AG04450 (cell line): Measurements from ENCODE around the gene RGCC. TPM values are rescaled to one million over a fixed set of nuclear protein-coding genes. Genes with fewer than 3 reads are reported as not detected.

Source experiments
- CTCF ChIA-PET: fragments of 300-600, 350-600 bp; formaldehyde crosslinking; extraction: SDS; loops from one replicate; lab custom pipeline; 2022; ENCODE audit warnings: antibody characterized with exemption, inconsistent platforms; lab: Charles Lee
- POLR2A ChIA-PET: fragments of 350-600 bp; formaldehyde crosslinking; extraction: SDS; loops from one replicate; lab custom pipeline; 2021; ENCODE audit warnings: antibody characterized with exemption, inconsistent platforms; lab: Yijun Ruan, JAX
- DNase-seq: peaks from one replicate; pipeline ENCODE4 v3.0.0-alpha.2; 2011; ENCODE audit warnings: low read depth, low spot score
- H3K27ac ChIP-seq: one replicate; pipeline ENCODE4 v1.5.1; 2012; ENCODE audit warnings: low read depth, low read length, control low read depth
- H3K27me3 ChIP-seq: one replicate; pipeline ENCODE4 v1.6.0; 2012; ENCODE audit warnings: low read length; ENCODE audit not compliant: control insufficient read depth, insufficient read depth
- H3K4me3 ChIP-seq: 2 replicates; pipeline ENCODE4 v1.5.1; 2011; ENCODE audit warnings: mild to moderate bottlenecking, low read depth, low read length, control low read depth
- H3K9me3 ChIP-seq: 2 replicates; pipeline ENCODE4 v1.5.1; 2012; ENCODE audit warnings: low read length; ENCODE audit not compliant: control insufficient read depth, insufficient read depth
- polyA minus RNA-seq: library from RNA; depleted of rRNA, polyadenylated mRNA; stranded (reverse); fragments of >200 nt; gene quantifications from 2 replicates; pipeline ENCODE4 v1.2.3, GENCODE V29; 2011; rRNA and poly(A)+ RNA removed
- polyA plus RNA-seq: library from polyadenylated mRNA; depleted of rRNA; stranded (reverse); fragments of >200 nt; gene quantifications from 2 replicates; pipeline ENCODE4 v1.2.3, GENCODE V29; 2011; rRNA removed
- TF ChIP-seq, protein P1 (sequence below): IDR thresholded peaks from 2 replicates; pipeline ENCODE4 v1.5.1; 2011; ENCODE audit warnings: low read depth, low read length, control low read depth, inconsistent platforms

RGCC gene
- 141 TPM in 2 replicates for polyA plus RNA-seq
- polyA minus RNA-seq, result 32.8 and 38.8 TPM in 2 replicates

- no peak for DNase-seq
- TF ChIP-seq, protein P1, sequence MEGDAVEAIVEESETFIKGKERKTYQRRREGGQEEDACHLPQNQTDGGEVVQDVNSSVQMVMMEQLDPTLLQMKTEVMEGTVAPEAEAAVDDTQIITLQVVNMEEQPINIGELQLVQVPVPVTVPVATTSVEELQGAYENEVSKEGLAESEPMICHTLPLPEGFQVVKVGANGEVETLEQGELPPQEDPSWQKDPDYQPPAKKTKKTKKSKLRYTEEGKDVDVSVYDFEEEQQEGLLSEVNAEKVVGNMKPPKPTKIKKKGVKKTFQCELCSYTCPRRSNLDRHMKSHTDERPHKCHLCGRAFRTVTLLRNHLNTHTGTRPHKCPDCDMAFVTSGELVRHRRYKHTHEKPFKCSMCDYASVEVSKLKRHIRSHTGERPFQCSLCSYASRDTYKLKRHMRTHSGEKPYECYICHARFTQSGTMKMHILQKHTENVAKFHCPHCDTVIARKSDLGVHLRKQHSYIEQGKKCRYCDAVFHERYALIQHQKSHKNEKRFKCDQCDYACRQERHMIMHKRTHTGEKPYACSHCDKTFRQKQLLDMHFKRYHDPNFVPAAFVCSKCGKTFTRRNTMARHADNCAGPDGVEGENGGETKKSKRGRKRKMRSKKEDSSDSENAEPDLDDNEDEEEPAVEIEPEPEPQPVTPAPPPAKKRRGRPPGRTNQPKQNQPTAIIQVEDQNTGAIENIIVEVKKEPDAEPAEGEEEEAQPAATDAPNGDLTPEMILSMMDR, result no peak
- peaks cover 4% of the 10 kb centered on the region; the same call in 1 of the 2 replicates for H3K9me3 ChIP-seq
- peak within 1 kb of the TSS; percentile 84 for H3K4me3 ChIP-seq
- no peak within 1 kb of the TSS for H3K27ac ChIP-seq
- CTCF ChIA-PET, result interaction anchor here (4.3 kb wide), 1 partner anchor 194 kb away, joined by 93 read pairs; no protein-coding TSS in a partner anchor
- H3K27me3 ChIP-seq, result peaks cover 20% of the 10 kb centered on the region
- POLR2A ChIA-PET, result interaction anchor here (0.6 to 0.9 kb wide), 3 partner anchors 37 to 201 kb away, joined by 3 to 5 read pairs (median 4); no protein-coding TSS in a partner anchor
These were observed at the start of gene RGCC for GRCh38 chr13:41456768-41457588. TSS of gene RGCC (plus strand) at chr13:41457550. CDS start at chr13:41457708, 158 bp downstream.

DNA sequence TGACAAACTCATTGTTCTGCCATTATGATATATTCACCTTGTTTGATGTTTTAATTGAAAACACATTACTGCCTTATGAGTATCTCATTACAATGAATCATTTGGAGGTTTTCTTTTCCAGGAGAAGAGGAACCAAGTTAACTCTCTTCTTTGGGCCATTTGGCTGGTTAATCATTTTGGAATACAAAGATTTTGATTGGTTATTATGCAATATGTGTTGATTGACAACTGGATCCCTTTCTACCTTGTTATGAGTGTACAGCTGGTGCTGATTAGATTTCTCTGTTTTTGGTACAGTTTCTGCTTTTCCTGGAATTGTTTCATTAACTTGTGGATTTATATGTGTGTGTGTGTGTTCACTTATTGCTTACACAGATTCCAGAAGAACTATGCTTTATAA lies 49.2 kb upstream of the RGCC start:
- H3K27me3 ChIP-seq, result no peaks in the 10 kb centered on the region
- H3K27ac ChIP-seq, result no peak overlapping the region
- TF ChIP-seq, protein P1, result no peak
- no peak overlapping the region for H3K4me3 ChIP-seq
- no peak for DNase-seq
- CTCF ChIA-PET, result no interaction called here
- POLR2A ChIA-PET, result no interaction called here
- H3K9me3 ChIP-seq, result no peaks in the 10 kb centered on the region

GRCh38 chr13:41408746-41409145 lies 48.6 kb upstream of the RGCC start:
- H3K27ac ChIP-seq, result no peak overlapping the region
- no peak overlapping the region for H3K4me3 ChIP-seq
- CTCF ChIA-PET, result interaction anchor here (0.7 kb wide), 2 partner anchors 244 to 534 kb away, joined by 4 to 7 read pairs; no protein-coding TSS in a partner anchor
- POLR2A ChIA-PET, result no interaction called here
- H3K9me3 ChIP-seq, result no peaks in the 10 kb centered on the region
- H3K27me3 ChIP-seq, result no peaks in the 10 kb centered on the region
- TF ChIP-seq, protein P1, result no peak
- DNase-seq, result no peak

- CTCF ChIA-PET, result interaction anchor here (2.9 kb wide), 1 partner anchor 243 kb away, joined by 32 read pairs; no protein-coding TSS in a partner anchor
- POLR2A ChIA-PET, result no interaction called here
- TF ChIP-seq, protein P1, result no peak
- DNase-seq, result no peak
- Histone ChIP-seq H3K27ac (no peak overlapping the region), H3K4me3 (no peak overlapping the region), H3K27me3 (no peaks in the 10 kb centered on the region), H3K9me3 (no peaks in the 10 kb centered on the region)
These were observed 47.7 kb upstream of the RGCC start for GRCh38 chr13:41409611-41410010.

DNA sequence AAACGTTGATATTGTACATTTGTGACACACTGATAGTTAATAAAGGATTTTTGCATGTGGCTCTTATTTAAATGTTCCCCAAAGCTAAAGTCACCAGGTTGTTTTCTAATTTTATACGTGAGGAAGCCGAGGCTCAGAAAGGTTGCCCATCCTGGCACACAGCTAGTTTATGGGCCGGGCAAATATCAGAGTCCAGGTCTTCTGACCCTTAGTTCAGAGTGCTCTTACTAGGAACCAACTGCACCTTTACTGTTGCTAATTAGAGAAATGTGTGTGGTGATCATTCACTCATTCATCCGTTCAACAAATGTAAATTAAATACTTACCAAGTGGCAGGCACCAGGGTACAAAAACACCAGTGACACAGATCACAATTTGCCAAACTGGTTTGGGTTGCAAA lies 46.3 kb upstream of the RGCC start:
- CTCF ChIA-PET, result interaction anchor here (0.7 to 2.9 kb wide), 5 partner anchors 9 to 257 kb away, joined by 3 to 32 read pairs (median 6); no protein-coding TSS in a partner anchor
- Histone ChIP-seq H3K27ac (no peak overlapping the region), H3K4me3 (no peak overlapping the region), H3K9me3 (no peaks in the 10 kb centered on the region), H3K27me3 (no peaks in the 10 kb centered on the region)
- no peak for DNase-seq
- TF ChIP-seq, protein P1, result no peak
- POLR2A ChIA-PET, result no interaction called here
